CD4-positive, alpha-beta T cell treated with Interleukin-6 at 100 ng/mL for 8 hours (primary cell): ENCODE results near the gene SNX7.
A peak's percentile ranks its signal among the peaks of the same experiment; 100 is the strongest.

Experiments used
- DNase-seq: peaks from one replicate; pipeline ENCODE4 v3.0.0-alpha.2; 2020; ENCODE audit warnings: mixed read lengths, low spot score

Gene SNX7

GRCh38 chr1:98769162-98769561, 107.6 kb downstream of the SNX7 start:
- no peak for DNase-seq

DNA sequence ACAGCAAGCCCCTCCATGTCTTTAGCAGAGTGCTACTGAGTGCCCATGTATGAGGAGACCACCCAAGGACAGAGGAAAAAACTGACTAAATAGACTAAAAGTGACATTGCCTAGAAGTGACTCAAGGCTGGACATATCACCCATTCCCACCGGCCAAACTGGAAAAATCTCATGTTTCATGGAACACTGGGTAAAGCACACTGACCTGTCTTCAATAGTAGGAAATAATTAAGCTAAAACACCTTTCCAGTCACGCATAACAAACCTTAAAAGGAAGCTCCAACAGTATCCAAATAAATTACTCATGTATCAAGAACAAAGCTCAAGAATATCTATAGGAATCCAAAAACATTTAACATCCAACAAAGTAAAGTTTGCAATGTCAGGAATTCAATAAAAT, 120.4 kb downstream of the SNX7 start:
- no peak for DNase-seq

- no peak for DNase-seq
These were observed 122.3 kb downstream of the SNX7 start for GRCh38 chr1:98783821-98784220.

DNA sequence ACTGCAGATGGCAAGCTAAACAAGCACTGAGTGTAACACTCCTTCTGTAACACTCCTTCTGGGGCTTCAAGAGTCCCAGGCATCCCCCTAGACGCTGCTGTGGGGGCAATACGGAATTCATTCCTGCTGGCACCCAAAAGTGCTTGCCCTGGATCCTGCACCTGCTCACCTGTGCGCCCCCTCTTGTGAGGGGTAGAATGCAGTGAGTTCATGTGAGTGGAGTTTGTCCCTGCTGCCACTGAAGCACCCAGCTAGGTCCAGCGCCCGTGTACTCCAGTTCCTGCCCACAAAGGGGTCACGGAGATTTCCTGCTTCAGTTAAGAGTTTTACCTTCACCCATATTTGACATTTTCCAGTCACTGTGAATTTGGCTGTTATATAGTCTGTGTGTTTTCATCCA, 130.0 kb downstream of the SNX7 start:
- no peak for DNase-seq

GRCh38 chr1:98792123-98792522, 130.6 kb downstream of the SNX7 start:
- DNase-seq, result no peak

DNA sequence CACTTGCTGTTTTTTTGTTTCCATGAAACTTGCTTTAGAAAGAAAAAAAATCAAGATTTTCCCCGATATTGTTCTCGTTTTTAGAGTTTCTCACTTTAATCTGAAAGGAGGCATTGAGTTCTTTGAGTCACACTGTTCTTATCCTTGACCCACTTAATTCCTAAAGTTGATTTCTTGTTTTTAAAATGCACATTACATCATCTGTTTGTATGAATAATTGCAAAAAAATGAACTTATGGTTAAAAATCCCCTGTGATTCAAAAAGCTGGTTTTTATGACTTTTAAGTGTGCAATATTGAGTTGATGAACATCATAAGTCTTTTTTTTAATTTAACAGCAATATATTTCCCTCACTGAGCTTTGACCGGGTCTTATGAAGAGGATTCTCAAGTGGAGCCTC, 131.6 kb downstream of the SNX7 start:
- DNase-seq, result no peak

GRCh38 chr1:98794196-98794886, 132.8 kb downstream of the SNX7 start:
- DNase-seq, result peak; percentile 76

DNA sequence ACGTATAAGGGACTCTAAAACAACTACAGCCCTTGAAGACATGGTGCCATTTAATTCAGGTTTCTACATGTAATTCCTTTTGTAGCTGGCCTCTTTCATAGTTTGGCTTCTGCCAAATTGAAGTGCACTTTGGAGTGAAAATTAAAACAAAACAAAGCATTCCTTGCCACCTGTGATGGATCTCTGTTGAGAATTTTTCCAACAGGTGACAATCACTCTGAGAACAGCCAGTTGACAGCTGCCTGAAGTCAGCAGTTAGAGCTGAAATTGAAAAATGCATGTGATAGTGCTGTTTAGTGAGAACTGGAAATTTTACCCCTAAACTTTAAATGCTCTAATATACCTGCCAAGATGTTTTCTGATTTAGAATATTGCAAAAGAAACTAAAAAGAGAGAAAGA, 134.5 kb downstream of the SNX7 start:
- DNase-seq, result no peak

- DNase-seq, result peak; percentile 30
These were observed 136.0 kb downstream of the SNX7 start for GRCh38 chr1:98797506-98797905.
